ENCODE data around the gene METTL21A. TPM values are rescaled to one million over a fixed set of nuclear protein-coding genes. Genes with fewer than 3 reads are reported as not detected.
A peak's percentile ranks its signal among the peaks of the same experiment; 100 is the strongest.

Gene METTL21A
- total and polyA plus RNA-seq, 9 of the 15 experiments (the other 6 are each of a cell fraction or from before 2014, with no cell fraction given), result 9.1 to 46.5 (median 37.4) TPM

GRCh38 chr2:207663870-207664545 lies 38.8 kb upstream of the METTL21A start:
- Histone ChIP-seq H3K4me3 (no peak overlapping the region), H3K36me3 (ENCODE audit: control insufficient read depth, insufficient read depth, low read length) (no peaks in the 10 kb centered on the region), H2AFZ (ENCODE audit: low read depth, low read length) (peak overlapping the region; percentile 11), H3K79me2 (ENCODE audit: control insufficient read depth, insufficient read depth, low read length) (no peaks in the 10 kb centered on the region), H3K27me3 (ENCODE audit: control insufficient read depth in 2 of 2, insufficient read depth in 2 of 2, low read length in 2 of 2) (no peaks in the 10 kb centered on the region), H3K9ac (ENCODE audit: insufficient read depth in 1 of 2, low read depth in 2 of 2, low read length in 2 of 2) (no peak overlapping the region), H3K4me2 (ENCODE audit: insufficient read depth, low read length) (no peak overlapping the region), H3K9me1 (ENCODE audit: control insufficient read depth, insufficient read depth, low read length) (no peaks in the 10 kb centered on the region), H3K9me3 (replicated peaks; ENCODE audit: control insufficient read depth, insufficient read depth, low read depth, low read length) (no peaks in the 10 kb centered on the region), H4K20me1 (replicated peaks; ENCODE audit: control insufficient read depth, insufficient read depth, low read length) (no peaks in the 10 kb centered on the region), H3K4me1 (replicated peaks in 1 of 2; ENCODE audit: control insufficient read depth in 2 of 2, insufficient read depth in 2 of 2, low read length in 2 of 2) (no peaks in the 10 kb centered on the region; a peak in 1 of 5 replicates), H3K27ac (ENCODE audit: extremely low read depth, low read depth, low read length) (no peak overlapping the region)
- in situ Hi-C loops (cut with MboI) (no loop called here), intact Hi-C loops (cut with micrococcal nuclease) (no loop called here)
- CTCF ChIA-PET (ENCODE audit: low intra/inter-chr PET ratio), result no interaction called here
- no TSS peak for BruUV-seq (replicated peaks)
- ATAC-seq (no peak), DNase-seq (ENCODE audit: extremely low read depth in 1 of 4, low spot score in 3 of 4) (no peak), FAIRE-seq (no peak)
- POLR2A ChIA-PET, result interaction anchor here (1.4 kb wide), 1 partner anchor 14 kb away, joined by 3 read pairs; no protein-coding TSS in a partner anchor
- peak; percentile 26; the same call in 1 of the 2 replicates for TF ChIP-seq SPI1 (IDR thresholded peaks at IDR 0.05; ENCODE audit: borderline replicate concordance, low read depth, low read length)
- no peak for TF ChIP-seq SNIP1 (IDR thresholded peaks at IDR 0.05; ENCODE audit: low read depth)
- 38% methylated on average over 4 of the region's 5 CpGs for WGBS (ENCODE audit: insufficient coverage, low coverage, missing lambda C conversion rate)

DNA sequence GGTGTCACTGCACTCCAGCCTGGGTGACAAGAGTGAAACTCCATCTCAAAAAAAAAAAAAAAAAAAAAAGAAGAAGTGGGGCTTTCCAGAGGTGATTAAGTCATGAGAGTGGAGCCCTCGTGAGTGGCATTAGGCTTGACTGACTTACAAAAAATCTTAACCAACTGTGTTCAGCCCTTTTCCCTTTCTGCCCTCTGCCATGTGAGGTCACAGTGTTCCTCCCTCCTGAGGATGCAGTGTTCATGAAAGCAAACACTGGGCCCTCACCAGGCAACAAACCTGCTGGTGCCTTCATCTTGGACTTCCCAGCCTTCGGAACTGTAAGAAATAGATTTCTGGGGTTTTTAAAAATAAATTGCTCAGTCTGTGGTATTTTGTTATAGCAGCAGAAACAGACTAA lies 37.0 kb upstream of the METTL21A start:
- Histone ChIP-seq H2AFZ (ENCODE audit: low read depth, low read length) (no peak overlapping the region), H3K27me3 (ENCODE audit: control insufficient read depth in 2 of 2, insufficient read depth in 2 of 2, low read length in 2 of 2) (no peaks in the 10 kb centered on the region), H3K4me2 (ENCODE audit: insufficient read depth, low read length) (no peak overlapping the region), H3K36me3 (ENCODE audit: control insufficient read depth, insufficient read depth, low read length) (no peaks in the 10 kb centered on the region), H3K9me3 (replicated peaks; ENCODE audit: control insufficient read depth, insufficient read depth, low read depth, low read length) (no peaks in the 10 kb centered on the region), H3K9me1 (ENCODE audit: control insufficient read depth, insufficient read depth, low read length) (no peaks in the 10 kb centered on the region), H3K4me1 (replicated peaks in 1 of 2; ENCODE audit: control insufficient read depth in 2 of 2, insufficient read depth in 2 of 2, low read length in 2 of 2) (no peaks in the 10 kb centered on the region; a peak in 1 of 5 replicates), H3K79me2 (ENCODE audit: control insufficient read depth, insufficient read depth, low read length) (no peaks in the 10 kb centered on the region), H3K27ac (ENCODE audit: extremely low read depth, low read depth, low read length) (no peak overlapping the region), H3K4me3 (no peak overlapping the region), H3K9ac (ENCODE audit: insufficient read depth in 1 of 2, low read depth in 2 of 2, low read length in 2 of 2) (no peak overlapping the region), H4K20me1 (replicated peaks; ENCODE audit: control insufficient read depth, insufficient read depth, low read length) (no peaks in the 10 kb centered on the region)
- no peak for ATAC-seq
- in situ Hi-C loops (cut with MboI), result no loop called here
- intact Hi-C loops (cut with micrococcal nuclease), result no loop called here
- POLR2A ChIA-PET, result no interaction called here
- TF ChIP-seq ZNF766 (CRISPR knock-in tag; conservative IDR thresholded peaks at IDR 0.05) (no peak), ZNF780A (CRISPR knock-in tag; IDR thresholded peaks at IDR 0.05) (no peak), SAFB (IDR thresholded peaks at IDR 0.05; ENCODE audit: borderline replicate concordance, low read depth, low read length) (no peak), KLF6 (CRISPR knock-in tag; IDR thresholded peaks at IDR 0.05; ENCODE audit: borderline replicate concordance) (no peak), ZKSCAN3 (CRISPR knock-in tag; IDR thresholded peaks at IDR 0.05) (no peak), ZNF280A (IDR thresholded peaks at IDR 0.05; ENCODE audit: low read depth, partially characterized antibody) (no peak)
- DNase-seq (ENCODE audit: extremely low read depth in 1 of 4, low spot score in 3 of 4), result no peak
- WGBS (ENCODE audit: insufficient coverage, low coverage, missing lambda C conversion rate), result 80% methylated on average over 2 of the region's 2 CpGs
- BruUV-seq (replicated peaks), result no TSS peak
- CTCF ChIA-PET (ENCODE audit: low intra/inter-chr PET ratio), result no interaction called here
- no peak for FAIRE-seq

Measured in K562 (cell line).